HUES48 (cell line): Measurements from ENCODE around the gene MLST8.

ENCODE experiments used
- H3K27ac ChIP-seq: one replicate; pipeline ENCODE4 v1.7.0; 2013; ENCODE audit warnings: low read depth, low read length, inconsistent platforms
- H3K27me3 ChIP-seq: 2 replicates; pipeline ENCODE4 v1.6.1; 2013; ENCODE audit warnings: mild to moderate bottlenecking, low read length; ENCODE audit not compliant: control insufficient read depth, insufficient read depth
- H3K36me3 ChIP-seq: 2 replicates; pipeline ENCODE4 v1.6.1; 2013; ENCODE audit warnings: low read length; ENCODE audit not compliant: control insufficient read depth, insufficient read depth
- H3K4me1 ChIP-seq: 2 replicates; pipeline ENCODE4 v1.6.1; 2013; ENCODE audit warnings: mild to moderate bottlenecking, low read length; ENCODE audit not compliant: control insufficient read depth, insufficient read depth
- H3K4me3 ChIP-seq: 2 replicates; pipeline ENCODE4 v1.5.1; 2013; ENCODE audit warnings: mild to moderate bottlenecking, low read depth, low read length
- H3K9ac ChIP-seq: 2 replicates; pipeline ENCODE4 v1.6.1; 2013; ENCODE audit warnings: mild to moderate bottlenecking, low read depth, low read length, moderate library complexity
- H3K9me3 ChIP-seq: 2 replicates; pipeline ENCODE4 v1.6.1; 2013; ENCODE audit warnings: low read length; ENCODE audit not compliant: control insufficient read depth, insufficient read depth

MLST8 gene

DNA sequence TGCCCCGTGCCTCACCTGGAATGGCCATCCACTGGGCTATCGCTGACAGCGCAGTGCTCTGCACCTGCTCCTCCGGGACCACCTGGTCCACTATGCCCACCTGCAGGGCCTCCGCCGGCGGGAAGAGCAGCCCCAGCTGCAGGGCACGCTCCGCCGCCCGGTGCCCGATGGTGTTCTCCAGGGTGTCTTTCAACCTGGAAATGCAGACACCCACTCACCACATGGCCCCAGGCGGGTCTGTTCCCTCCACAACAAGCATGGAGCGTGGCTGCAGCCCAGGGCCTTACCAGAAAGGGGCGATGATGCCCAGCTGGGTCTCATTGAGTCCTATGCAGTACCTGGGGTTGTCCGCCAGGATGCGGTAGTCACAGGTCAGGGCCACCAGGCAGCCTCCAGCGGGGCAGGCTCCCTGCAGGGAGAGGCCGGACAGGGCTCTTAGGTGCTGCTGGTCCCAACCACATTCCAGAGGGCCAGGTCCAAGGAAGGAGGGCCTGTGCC, 37.8 kb downstream of the MLST8 start:
- H3K36me3 ChIP-seq = peaks cover 56% of the 10 kb centered on the region
- no peaks in the 10 kb centered on the region for H3K9me3 ChIP-seq
- H3K4me1 ChIP-seq = no peaks in the 10 kb centered on the region; the same call in 1 of the 2 replicates
- no peak overlapping the region for H3K4me3 ChIP-seq
- 0 out of 2 replicates have a peak, but pooled peaks cover 2% of the 10 kb centered on the region for H3K27me3 ChIP-seq
- H3K27ac ChIP-seq = no peak overlapping the region
- H3K9ac ChIP-seq = no peak overlapping the region

DNA sequence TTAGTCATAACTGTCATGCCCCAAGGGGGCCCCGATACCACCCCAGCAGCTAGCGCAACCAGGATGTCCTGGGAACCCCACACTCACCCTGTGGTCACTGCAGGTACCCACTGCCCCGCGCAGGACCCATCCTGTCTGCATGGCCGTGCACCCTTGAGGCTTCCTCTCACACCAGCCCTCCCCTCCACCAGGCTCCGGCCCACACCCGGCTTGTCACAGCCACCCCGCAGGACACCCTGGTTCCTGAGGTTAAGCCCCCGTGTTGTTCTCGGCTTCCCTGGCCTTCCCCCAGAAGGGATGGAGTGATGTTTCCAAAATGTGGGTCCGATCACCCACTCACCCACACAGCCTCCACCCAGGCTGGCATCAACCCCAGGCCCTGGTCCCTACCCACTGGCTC, 38.5 kb downstream of the MLST8 start:
- Histone ChIP-seq H3K27ac (no peak overlapping the region), H3K9ac (no peak overlapping the region), H3K27me3 (no peaks in the 10 kb centered on the region), H3K4me1 (no peaks in the 10 kb centered on the region), H3K9me3 (no peaks in the 10 kb centered on the region), H3K36me3 (peaks cover 61% of the 10 kb centered on the region), H3K4me3 (no peak overlapping the region)

DNA sequence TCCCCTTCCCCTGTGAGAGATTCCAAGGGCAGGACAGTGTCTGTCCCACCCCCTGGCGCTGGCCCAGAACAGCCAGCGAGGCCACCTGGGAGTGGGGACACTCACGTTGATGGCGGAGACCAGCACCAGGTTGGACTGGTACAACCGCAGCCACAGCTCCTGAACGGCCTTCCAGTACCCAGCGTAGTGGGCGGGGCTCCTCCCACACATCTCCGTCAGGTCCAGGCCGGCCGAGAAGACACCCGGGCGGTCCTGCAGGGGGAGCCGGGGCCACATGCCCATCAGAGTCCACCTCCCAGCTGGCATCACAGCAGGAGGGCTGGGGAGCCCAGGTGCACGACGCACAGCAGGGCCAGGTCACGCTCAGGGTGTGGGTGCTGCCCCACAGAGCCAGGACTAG, 39.0 kb downstream of the MLST8 start:
- no peaks in the 10 kb centered on the region for H3K9me3 ChIP-seq
- no peak overlapping the region for H3K27ac ChIP-seq
- no peak overlapping the region for H3K9ac ChIP-seq
- no peaks in the 10 kb centered on the region for H3K4me1 ChIP-seq
- H3K4me3 ChIP-seq = no peak overlapping the region
- peaks cover 64% of the 10 kb centered on the region for H3K36me3 ChIP-seq
- H3K27me3 ChIP-seq = no peaks in the 10 kb centered on the region

DNA sequence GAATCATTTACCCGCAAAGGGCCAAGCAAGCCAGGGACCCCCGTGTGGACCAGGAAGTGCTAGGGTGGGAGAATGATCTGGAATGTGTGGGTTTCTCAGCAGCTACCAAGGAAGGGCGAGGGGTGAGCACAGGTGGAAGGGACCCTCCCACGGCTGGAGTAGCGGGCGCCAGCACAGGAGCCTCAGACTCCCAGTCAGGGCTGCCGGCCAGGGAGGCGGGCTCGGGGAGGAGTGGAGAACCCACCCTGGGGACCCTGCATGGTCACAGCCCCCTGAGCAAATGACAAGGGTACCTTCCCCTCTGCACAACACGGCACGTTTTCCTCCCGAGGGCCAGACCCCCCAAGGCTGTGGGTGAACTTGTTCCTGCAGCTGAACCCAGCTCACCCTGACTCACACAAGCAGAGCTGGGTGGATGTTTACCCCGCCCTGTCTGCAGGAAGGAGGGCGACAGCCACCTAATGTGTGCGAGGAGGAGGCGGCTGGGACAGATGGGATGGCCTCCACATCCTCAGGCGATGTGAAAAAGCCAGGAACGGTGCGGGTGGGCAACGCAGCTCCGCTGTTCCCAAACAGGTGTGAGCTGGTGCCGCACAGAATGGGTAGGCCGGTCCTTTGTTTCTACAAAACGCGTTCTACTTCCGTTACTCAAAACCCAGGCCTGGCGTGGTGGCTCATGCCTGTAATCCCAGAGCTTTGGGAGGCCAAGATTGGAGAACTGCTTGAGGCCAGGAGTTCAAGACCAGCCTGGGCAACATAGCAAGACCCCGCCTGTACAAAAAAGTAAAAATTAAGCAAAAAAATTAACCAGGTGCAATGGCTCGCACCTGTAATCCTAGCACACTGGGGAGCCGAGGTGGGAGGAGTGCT, 39.9 kb downstream of the MLST8 start:
- no peak overlapping the region for H3K4me3 ChIP-seq
- H3K27ac ChIP-seq = no peak overlapping the region
- no peak overlapping the region for H3K9ac ChIP-seq
- no peaks in the 10 kb centered on the region for H3K9me3 ChIP-seq
- no peaks in the 10 kb centered on the region for H3K27me3 ChIP-seq
- H3K36me3 ChIP-seq = peaks cover 65% of the 10 kb centered on the region
- no peaks in the 10 kb centered on the region; the same call in 1 of the 2 replicates for H3K4me1 ChIP-seq

DNA sequence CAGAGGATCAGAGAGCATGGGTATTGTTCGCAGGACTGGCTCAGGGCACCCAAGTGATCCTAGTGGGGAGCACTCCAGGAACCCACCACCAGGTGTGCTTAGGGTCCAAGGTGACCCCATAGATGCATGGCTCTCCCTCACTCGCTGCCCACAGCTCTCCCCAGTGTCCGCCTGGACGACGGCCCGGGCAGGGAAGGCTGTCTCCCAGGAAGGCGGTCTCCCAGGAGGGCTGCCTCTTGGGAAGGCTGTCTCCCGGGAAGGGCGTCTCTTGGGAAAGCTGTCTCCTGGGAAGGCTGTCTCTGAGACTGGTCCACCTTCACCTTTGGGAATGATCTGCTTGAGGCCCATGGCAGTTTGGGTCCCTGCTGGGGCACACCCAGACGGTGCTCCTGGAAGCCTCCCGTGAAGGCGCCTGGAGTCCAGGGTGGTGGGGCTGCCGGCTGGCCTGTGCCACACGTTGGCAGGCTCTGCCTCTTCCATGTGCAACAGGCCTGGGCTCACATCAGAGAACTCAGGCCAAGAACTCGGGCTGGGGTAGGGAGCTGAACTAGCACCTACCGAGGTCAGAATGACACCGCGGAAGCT, 41.1 kb downstream of the MLST8 start:
- Histone ChIP-seq H3K27ac (no peak overlapping the region), H3K27me3 (no peaks in the 10 kb centered on the region), H3K9ac (no peak overlapping the region), H3K4me3 (no peak overlapping the region), H3K4me1 (no peaks in the 10 kb centered on the region; the same call in 1 of the 2 replicates), H3K36me3 (peaks cover 65% of the 10 kb centered on the region), H3K9me3 (no peaks in the 10 kb centered on the region)

DNA sequence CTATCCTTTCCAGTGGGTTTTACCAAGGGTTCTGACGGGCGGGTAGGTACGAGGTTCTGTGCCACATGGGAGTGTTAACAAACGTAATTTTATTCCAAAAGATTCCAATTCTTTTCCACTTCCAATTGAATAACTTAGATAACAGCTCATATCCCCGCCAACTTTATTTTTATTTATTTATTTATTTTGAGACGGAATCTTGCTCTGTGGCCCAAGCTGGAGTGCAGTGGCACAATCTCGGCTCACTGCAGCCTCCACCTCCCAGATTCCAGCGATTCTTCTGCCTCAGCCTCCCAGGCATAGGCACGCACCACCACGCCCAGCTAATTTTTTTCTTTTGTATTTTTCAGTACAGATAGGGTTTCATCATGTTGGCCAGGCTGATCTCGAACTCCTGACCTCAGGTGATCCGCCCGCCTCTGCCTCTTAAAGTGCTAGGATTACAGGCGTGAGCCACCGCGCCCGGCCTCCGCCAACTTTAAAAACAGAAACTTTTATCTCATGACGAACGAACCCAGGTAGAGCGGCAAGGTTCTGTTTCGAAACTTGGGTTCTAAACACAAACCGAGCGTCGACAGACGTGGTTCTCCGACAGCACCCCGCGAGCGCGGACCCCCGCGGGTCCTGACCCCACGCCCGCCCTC, 45.5 kb downstream of the MLST8 start:
- Histone ChIP-seq H3K9me3 (no peaks in the 10 kb centered on the region), H3K36me3 (peaks cover 64% of the 10 kb centered on the region), H3K9ac (peak overlapping the region; percentile 90), H3K4me1 (peaks cover 6% of the 10 kb centered on the region; the same call in 1 of the 2 replicates), H3K27me3 (no peaks in the 10 kb centered on the region), H3K27ac (peak overlapping the region; percentile 88), H3K4me3 (peak overlapping the region; percentile 81)

DNA sequence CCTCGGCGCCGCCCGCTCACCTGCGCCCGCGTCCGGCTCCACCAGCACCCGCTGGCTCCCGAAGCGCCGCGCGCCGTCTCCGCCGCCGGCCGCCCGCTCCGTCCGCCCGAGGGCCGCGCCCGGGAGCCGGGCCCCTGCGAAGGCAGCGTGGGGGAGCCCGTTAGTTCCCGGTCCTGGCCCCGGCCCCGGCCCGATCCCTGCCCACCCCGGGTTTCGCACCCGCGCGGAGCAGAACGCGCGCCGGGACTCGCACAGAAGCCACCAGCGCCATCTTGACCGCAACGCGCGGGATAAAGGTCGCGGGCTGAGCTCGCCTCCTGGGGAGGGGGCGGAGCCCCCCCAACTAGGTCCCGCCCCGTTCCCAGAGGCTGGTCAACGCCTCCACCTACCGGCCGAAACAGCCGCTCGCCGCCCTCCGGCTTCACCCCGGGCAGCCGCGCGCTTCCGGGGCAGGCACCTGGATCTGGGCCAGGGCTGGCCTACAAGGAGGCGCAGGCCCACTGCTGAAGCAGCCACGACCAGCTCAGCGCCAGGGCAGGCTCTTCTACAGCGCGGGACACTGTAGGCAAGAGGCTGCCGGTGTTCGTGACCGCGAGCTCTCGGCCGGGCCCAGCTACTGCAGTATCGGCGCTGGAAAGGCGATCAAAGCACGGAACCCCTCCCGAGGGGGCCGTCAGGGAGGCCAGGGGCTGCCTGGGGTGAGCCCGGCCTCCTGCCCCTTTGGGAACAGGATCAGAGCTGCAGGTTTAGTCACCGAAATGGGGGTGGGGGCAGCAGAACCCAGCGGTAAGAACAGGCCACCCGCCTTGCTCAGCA, 46.2 kb downstream of the MLST8 start, which contains the start of gene ECI1:
TSS of gene ECI1 (minus strand) at position 292 of the 816 bp plus-strand sequence. CDS start at position 271, 21 bp downstream.
- Histone ChIP-seq H3K4me1 (peaks cover 6% of the 10 kb centered on the region; the same call in 1 of the 2 replicates), H3K36me3 (peaks cover 64% of the 10 kb centered on the region), H3K9me3 (no peaks in the 10 kb centered on the region), H3K27me3 (no peaks in the 10 kb centered on the region), H3K9ac (peak within 1 kb of the TSS; percentile 90), H3K4me3 (peak within 1 kb of the TSS; percentile 81), H3K27ac (peak within 1 kb of the TSS; percentile 88)

DNA sequence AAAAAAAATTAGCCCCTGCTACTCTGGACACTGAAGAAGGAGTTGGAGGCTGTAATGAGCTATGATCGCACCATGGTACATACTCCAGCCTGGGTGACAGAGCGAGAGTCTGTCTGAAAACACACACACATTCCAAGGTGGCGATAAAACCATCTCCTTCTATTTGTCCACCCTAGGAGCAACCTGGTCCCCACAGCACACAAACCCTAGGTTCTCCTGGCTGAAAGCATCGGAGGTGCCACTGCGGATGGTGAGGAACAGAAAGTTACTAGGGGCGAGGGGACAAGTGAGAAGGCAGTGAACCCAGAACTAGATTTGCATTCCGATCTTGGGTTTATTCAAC, 47.5 kb downstream of the MLST8 start:
- H3K27me3 ChIP-seq = no peaks in the 10 kb centered on the region
- peaks cover 67% of the 10 kb centered on the region for H3K36me3 ChIP-seq
- H3K4me3 ChIP-seq = no peak overlapping the region
- H3K4me1 ChIP-seq = peaks cover 6% of the 10 kb centered on the region; the same call in 1 of the 2 replicates
- H3K9me3 ChIP-seq = no peaks in the 10 kb centered on the region
- no peak overlapping the region for H3K9ac ChIP-seq
- H3K27ac ChIP-seq = peak overlapping the region; percentile 40

DNA sequence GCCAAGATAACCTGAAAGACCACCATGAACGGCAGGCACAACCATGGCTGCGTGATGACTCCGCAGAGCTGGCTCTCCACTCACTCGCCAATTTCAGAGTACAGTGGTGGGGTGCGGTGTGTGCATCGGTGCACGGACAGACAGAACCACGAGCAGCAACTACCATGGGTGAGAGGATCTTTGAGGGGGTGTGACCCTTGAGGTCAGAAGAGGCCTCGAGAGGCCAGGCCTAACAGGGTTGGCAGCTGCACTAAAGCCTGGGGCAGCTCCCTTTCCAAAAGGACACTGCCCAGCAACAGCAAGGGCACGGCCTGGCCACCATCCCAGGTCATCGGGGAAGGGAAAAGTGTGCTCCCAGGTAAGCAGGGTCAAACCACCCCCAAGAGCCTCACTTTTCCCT, 48.0 kb downstream of the MLST8 start:
- H3K27ac ChIP-seq = peak overlapping the region; percentile 10
- no peak overlapping the region for H3K9ac ChIP-seq
- H3K27me3 ChIP-seq = no peaks in the 10 kb centered on the region
- H3K4me3 ChIP-seq = no peak overlapping the region
- H3K4me1 ChIP-seq = peaks cover 6% of the 10 kb centered on the region; the same call in 1 of the 2 replicates
- H3K36me3 ChIP-seq = peaks cover 70% of the 10 kb centered on the region
- H3K9me3 ChIP-seq = no peaks in the 10 kb centered on the region

DNA sequence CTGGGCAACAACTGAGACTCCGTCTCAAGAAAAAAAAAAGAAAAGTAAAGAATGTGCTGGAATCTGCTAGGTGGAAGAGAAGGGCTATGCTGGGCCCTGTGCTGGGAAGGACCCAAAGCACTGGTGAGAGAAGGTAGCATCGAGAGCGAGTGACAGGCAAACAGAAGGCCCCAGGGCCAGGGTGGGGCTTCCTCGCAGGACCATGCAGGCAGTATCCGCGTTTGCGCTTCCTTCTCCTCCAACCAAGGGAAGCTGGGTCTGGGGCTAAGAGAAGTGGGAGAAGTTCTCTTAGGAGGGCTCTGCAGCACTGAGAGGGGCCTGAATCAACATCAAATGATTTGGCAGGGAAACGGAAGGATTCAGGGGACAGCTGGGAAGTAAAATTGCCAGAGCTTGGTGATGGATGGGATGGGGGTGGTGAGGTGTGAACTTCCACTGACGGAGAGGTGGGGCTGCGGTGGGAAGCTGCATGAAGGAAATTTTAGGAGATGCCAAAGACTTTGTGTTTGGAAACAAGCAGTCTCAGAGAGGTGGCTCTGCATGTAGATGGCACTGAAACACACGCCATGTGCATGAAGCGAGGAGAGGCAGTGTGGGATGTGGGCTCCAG, 51.4 kb downstream of the MLST8 start:
- Histone ChIP-seq H3K4me1 (0 out of 2 replicates have a peak, but pooled peaks cover 6% of the 10 kb centered on the region), H3K27ac (no peak overlapping the region), H3K36me3 (peaks cover 92% of the 10 kb centered on the region), H3K4me3 (no peak overlapping the region), H3K27me3 (no peaks in the 10 kb centered on the region), H3K9ac (no peak overlapping the region), H3K9me3 (no peaks in the 10 kb centered on the region)
